UCSD-AML1 (cell line): ENCODE measurements around the gene GRAPL.
"Not testable (repeated sequence)": the region's sequence is repeated elsewhere in the genome, so short reads cannot be mapped to it uniquely, and the experiment has no call there.

ENCODE experiments used
- DNase-seq: peaks from one replicate; lab custom pipeline; 2025; ENCODE audit not compliant: unreplicated experiment; lab: John Stamatoyannopoulos, UW

GRAPL gene

DNA sequence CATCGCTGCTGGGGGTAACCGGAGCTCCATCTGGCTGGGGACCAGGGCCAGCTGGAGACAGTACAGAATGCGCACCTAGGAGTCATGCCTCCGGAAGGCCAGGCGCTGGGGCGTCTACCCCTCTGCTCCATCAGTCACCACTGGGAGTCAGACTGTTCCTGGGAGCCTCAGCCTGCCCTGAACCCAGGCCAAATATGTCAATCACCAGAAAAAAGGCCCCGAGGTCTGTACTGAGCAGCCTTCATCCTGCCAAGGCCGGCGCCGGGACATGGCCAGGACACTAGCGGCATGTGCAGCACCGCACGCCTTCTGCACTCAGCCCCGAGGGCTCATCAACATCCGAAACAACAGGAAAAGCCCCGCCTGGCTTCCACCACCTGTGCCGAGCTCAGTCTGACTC lies 8.7 kb downstream of the GRAPL start:
- not testable (repeated sequence) for DNase-seq

- not testable (repeated sequence) for DNase-seq
Measured at GRCh38 chr17:19136605-19137004, 9.2 kb downstream of the GRAPL start.

- DNase-seq: not testable (repeated sequence)
Measured at GRCh38 chr17:19137959-19138358, 10.6 kb downstream of the GRAPL start.

DNA sequence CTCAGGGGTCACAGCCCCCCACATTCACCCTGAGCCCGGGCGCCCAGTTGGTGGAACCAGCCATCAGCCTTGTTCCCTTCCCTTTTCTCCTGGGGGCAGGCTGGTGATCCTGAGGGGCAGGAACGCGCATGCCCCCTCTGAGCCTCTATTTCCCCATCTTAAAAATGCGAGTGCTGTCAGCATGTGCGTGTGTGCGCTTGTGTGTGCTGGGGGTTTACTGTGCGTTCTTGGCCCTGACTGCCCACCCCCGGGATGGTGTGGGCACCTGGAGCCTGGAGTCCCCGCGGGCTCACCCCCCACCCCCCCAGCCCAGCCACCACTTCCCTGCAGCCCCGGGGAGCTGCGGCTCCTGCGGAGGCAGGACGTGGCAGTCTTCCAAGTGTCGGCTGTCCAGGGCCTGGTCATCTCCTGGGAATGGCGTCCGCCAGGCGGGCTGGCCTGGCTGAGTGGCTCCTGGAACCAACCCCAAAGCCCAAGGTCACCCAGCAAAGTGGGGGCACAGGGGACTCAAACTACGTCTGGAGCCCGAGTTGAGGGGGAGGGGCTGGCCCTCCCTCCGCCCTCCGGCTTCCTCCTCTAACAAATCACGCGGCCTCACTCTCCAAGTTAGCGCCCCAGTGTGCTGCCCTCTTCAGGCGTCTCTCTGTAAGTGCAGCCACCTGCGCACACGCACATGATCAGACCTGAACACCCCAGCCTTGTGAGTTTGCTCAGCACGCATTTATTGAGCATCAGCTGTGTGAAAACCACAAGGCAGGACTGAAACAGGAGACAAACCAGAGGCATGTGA lies 14.2 kb downstream of the GRAPL start:
- DNase-seq: not testable (repeated sequence)

DNA sequence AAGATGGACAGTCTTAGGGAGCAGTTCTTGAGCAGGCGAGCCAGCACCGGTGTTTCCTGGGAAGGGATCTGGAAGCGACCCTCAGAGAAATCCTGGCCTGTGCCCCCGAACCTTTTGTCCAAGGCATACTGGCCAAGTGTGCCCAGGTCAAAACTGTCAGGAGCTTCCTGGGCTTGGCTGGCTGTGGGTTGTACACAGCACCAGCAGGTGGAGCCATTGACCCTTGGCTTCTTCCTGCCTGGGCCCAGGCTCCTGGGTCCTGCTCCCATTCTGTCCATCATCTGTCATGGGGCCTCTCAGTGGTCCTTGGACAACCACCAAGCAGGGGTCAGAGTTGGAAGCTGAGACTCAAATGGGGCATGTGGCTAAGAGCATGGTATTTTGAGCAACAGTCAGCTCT lies 15.0 kb downstream of the GRAPL start:
- DNase-seq: not testable (repeated sequence)

- DNase-seq: not testable (repeated sequence)
Measured at GRCh38 chr17:19143097-19143777, 15.8 kb downstream of the GRAPL start.

DNA sequence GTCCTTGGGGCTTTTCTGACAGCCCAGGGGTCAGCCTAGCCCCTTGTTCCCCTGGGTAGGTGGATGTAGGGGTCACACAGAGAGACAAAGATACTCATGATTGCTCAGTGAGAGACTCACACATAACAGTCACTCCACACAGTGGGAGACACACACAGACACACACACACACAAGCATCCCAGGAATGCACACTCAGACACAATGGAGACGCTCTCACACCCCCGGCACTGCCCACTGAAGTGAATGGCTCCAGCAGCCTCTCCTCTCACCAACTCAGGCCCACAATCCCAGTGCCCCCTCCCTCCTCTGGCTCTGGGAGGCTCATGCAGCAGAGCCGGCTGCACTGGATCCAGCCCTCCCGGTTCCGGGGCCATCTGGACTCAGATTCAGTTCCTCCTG lies 17.0 kb downstream of the GRAPL start:
- DNase-seq: not testable (repeated sequence)

- not testable (repeated sequence) for DNase-seq
Measured at GRCh38 chr17:19145471-19145870, 18.1 kb downstream of the GRAPL start.

GRCh38 chr17:19150678-19151615 lies 23.6 kb downstream of the GRAPL start:
- DNase-seq: not testable (repeated sequence)

DNA sequence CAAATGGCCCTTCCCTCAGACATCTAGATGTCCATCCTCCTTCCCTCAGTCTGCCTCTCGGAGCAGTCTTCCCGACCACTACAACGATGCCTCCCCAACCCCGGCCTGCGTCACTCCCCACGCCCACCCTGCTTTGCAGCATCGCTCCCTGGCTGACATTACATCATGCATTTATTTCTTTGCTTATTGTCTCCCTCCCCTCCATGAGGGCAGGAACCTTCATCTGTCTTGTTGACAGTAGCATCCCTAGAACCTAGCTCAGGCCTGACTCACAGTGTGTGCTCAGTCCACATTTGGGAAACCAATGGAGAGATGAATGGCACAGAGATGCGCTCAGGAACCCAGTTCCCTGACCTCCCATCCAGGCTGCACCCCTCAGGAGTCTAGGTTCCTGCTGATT lies 30.2 kb downstream of the GRAPL start:
- not testable (repeated sequence) for DNase-seq

GRCh38 chr17:19158478-19158877 lies 31.1 kb downstream of the GRAPL start:
- not testable (repeated sequence) for DNase-seq

DNA sequence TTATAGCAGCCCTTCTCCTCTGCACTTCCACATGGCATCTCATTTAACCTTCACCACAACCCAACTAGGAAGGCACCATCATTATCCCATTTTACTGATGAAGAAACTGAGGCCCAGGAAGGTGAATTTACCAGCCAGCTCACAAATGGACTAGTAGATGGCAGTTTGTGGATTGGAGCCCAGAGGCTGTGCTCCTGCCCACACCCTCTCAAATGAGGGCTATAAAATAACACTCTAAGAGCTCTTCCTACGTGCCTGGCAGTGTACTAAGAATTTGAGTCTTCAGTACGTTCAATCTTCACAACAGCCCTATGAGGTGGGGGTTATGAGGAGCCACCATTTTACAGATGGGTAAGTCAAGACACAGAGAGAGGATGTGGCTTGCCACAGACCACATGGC lies 31.5 kb downstream of the GRAPL start:
- DNase-seq: not testable (repeated sequence)

DNA sequence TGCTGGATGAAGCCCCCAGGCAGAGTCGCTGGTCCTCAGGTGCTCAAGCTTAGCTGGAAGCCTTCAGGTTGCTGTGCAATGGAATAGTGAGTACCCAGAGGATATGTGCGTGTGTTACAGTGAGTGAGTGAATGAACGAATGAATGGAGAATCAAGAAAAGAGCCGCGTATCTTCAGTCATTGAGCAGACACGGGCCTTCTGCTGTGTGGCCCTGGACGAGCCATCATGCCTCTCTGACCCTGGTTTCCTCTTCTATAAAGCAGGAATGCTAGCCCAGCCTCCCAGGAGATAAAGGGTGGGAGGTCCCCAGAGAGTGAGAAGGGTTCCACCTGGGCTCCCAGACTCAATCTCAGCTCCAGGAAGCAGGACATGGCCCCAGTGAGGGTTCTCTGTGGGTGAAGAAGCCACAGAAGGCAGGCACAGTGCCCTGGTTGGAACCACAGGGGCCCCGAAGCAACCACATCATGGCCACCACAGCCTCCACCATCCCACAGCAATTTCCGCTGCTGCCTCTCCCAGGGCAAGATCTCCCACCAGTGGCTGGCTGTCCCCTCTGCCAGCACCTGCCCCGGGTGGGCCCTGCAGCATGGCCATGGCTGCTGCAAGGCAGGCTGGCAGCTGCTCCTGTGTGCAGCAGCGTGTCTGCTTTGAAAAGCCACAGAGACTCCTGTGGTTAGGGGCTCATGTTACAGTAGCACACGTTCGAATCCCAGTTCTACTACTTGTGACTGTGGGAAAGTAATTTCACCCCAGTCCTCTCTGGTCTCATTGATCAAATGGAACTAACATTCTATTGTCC lies 34.1 kb downstream of the GRAPL start:
- not testable (repeated sequence) for DNase-seq

DNA sequence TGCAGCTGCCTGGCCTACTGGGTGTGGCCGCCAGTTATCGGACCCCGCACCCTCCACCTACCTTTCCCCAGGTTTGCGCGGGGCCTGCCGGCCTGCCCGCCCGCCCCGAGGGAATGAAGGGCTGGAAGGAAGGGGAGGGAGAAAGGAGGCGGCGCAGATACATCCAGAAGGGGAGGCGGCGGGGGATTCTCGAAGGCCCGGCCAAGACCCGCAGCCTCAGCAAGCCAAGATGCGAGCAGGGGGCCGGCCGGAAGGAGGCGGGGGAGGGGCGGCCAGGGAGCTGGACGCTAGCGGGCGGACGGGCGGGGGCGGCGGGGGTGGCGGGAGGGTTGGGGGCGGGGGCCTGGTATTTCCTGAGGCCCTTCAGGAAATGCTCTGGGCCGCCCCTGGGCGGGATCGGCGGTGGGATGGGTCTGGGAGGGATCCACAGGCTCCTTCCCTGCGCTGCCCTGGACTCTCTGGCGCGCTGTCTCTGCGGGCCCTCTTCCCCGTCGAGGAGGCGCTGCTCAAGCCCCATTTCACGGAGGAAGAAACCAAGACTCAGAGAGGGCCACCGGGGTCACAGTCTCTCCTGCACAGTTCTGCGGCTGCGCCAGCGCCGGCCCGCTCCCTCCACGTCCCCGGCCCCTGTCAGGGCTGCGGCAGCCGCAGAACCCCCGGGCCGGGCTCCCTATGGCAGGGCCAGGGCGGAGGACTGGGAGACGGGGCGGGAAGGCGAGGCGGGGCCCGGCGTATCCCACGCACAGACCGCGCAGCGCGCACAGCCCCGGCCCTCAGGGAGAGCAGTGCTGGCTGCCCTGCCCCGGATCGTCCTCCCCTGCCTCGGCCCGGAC lies 35.2 kb downstream of the GRAPL start:
- not testable (repeated sequence) for DNase-seq

- not testable (repeated sequence) for DNase-seq
Measured at GRCh38 chr17:19174422-19174821, 47.0 kb downstream of the GRAPL start.

DNA sequence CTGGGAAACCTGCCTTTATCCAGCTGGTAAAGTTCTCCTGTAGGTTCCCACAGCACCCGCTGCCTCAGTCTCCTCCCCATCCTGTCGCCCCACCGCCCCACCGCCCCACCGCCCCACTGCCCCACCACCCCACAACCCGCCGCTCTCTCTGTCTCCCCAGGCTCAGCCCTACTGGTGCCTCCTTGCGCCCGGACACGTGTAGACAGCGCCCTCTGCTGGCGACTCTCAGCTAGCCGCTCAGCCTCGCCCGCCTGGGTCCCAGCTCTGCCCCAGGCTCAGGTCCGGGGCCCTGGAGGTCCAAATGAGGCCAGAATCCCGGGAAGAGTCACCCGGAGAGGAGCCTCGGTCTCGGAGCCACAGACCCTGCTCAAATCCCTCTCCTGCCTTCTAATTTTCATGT lies 48.0 kb downstream of the GRAPL start:
- not testable (repeated sequence) for DNase-seq

DNA sequence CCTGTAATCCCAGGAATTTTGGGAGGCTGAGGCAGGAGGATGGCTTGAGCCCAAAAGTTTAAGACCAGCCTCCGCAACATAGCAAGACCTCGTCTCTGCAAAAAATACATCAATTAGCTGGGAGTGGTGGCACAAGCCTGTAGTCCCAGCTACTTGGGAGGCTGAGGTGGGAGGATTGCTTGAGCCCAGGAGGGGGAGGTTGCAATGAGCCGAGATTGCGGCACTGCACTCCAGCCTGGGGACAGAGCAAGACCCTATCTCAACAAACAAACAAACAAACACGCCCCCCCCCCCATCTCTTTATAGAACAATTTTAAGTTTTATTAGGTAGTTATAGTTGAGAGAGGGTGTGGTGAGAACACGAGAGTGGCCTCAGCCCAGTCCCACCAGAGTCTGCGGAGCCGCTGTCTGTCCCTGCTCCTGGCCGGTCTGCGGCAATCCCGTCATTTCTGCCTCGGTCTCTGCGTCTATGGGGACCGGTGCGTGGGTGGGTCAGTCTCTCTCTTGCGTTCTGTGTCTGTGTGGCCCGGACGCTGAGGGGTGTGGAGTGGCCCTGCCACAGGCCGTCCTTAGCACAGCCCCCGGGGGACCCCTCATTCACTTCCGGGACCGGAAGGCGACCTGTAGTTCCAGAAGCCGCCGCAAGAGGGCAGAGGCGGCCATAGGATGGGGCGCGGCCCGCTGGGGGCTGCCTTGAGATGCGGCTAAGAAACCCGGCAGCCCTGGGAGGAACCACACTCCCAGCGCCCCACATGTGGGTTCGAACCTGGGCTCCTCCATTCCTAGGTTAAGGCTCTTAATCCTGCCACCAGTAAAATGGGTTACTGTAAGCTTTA lies 53.9 kb downstream of the GRAPL start:
- not testable (repeated sequence) for DNase-seq
